ENCODE data around the gene HILPDA.
"Not testable (repeated sequence)": the region's sequence is repeated elsewhere in the genome, so short reads cannot be mapped to it uniquely, and the experiment has no call there.

Gene HILPDA

DNA sequence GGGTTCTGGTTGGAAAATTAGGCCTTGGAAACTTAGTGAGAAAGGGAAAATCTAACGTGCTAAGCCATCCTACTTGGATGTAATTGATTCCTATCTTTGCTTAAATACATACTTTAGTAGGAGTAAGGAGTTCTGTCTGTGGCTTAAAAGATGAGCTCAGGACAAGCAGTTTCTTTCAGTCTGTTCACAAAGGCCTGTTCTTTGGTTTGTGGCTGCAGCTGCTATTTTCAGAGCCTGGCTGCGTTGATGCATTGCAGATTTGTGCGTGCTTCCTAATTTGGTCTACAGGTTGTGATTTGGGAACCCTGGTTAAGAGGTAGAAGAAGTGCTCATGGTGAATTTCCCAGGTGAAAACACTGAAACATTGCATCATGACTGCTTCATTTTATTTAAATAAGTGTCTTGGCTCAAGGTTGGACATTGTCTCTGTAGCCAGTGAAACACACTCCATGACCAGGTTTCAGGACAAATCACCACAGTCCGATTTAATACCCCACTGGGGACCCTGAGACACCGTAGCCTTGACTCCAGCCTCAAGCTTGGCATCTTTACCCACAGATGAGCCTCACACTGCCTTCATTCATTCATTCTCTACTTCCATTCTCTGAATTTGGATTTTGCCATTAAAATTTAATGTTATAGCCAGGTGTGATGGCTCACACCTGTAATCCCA is 51.8 kb downstream of the HILPDA start:
- ATAC-seq (replicated peaks; ENCODE audit: extremely low read depth, poor library complexity, severe bottlenecking), result peak; percentile 40
- not testable (repeated sequence) for H3K27me3 Mint-ChIP-seq; H3K9me3 Mint-ChIP-seq; DNase-seq (ENCODE audit: low spot score in 2 of 2)
- peak overlapping the region; percentile 92 for H3K27ac Mint-ChIP-seq (ENCODE audit: low read depth)
- H3K4me1 Mint-ChIP-seq, result peaks cover 29% of the 10 kb centered on the region
- H3K36me3 Mint-ChIP-seq (ENCODE audit: insufficient read depth), result peaks cover 17% of the 10 kb centered on the region
- peak overlapping the region; percentile 58 for H3K4me3 Mint-ChIP-seq

All from central memory CD8-positive, alpha-beta T cell (primary cell).